Karpas-422 (cell line): ENCODE results near the gene DNTT. TPM values are rescaled to one million over a fixed set of nuclear protein-coding genes. Genes with fewer than 3 reads are reported as not detected.

Experiments
- DNase-seq: peaks from one replicate; pipeline ENCODE4 v3.0.0-alpha.2; 2015
- H2AFZ ChIP-seq: fragments of 200-600 bp; sonication (generic); 2 replicates; pipeline ENCODE4 v1.6.1; 2014; ENCODE audit warnings: antibody characterized with exemption, low read length, mixed read lengths
- H3K27ac ChIP-seq: fragments of 200-600 bp; sonication (generic); 2 replicates; pipeline ENCODE4 v1.5.1; 2014; ENCODE audit warnings: mild to moderate bottlenecking, low read length, moderate library complexity
- H3K27me3 ChIP-seq: fragments of 200-600 bp; sonication (generic); 2 replicates; pipeline ENCODE4 v1.6.1; 2014; ENCODE audit warnings: low read length, mixed read lengths
- H3K36me3 ChIP-seq: fragments of 200-600 bp; sonication (generic); 2 replicates; pipeline ENCODE4 v1.6.1; 2014; ENCODE audit warnings: low read length, mixed read lengths; ENCODE audit not compliant: insufficient read depth
- H3K4me1 ChIP-seq: fragments of 200-600 bp; sonication (generic); 2 replicates; pipeline ENCODE4 v1.6.1; 2014; ENCODE audit warnings: mild to moderate bottlenecking, low read length, mixed read lengths
- H3K4me2 ChIP-seq: fragments of 200-600 bp; sonication (generic); 2 replicates; pipeline ENCODE4 v1.6.1; 2014; ENCODE audit warnings: low read length, low read depth, mild to moderate bottlenecking; ENCODE audit not compliant: poor library complexity, severe bottlenecking
- H3K4me3 ChIP-seq: fragments of 200-600 bp; sonication (generic); 2 replicates; pipeline ENCODE4 v1.5.1; 2014; ENCODE audit warnings: mild to moderate bottlenecking, antibody characterized with exemption, low read length, mixed read lengths
- H3K79me2 ChIP-seq: fragments of 200-600 bp; sonication (generic); 2 replicates; pipeline ENCODE4 v1.6.1; 2014; ENCODE audit warnings: mild to moderate bottlenecking, low read length, mixed read lengths
- H3K9ac ChIP-seq: fragments of 200-600 bp; sonication (generic); 2 replicates; pipeline ENCODE4 v1.6.0; 2014; ENCODE audit warnings: low read length
- H3K9me2 ChIP-seq: fragments of 200-600 bp; sonication (generic), shearing (Covaris generic); replicated peaks from 2 replicates; pipeline ENCODE4 v1.6.0; 2014; ENCODE audit warnings: mild to moderate bottlenecking, low read length, moderate library complexity; ENCODE audit not compliant: insufficient read depth
- H3K9me3 ChIP-seq: fragments of 300-700, 200-600 bp; sonication (generic); 2 replicates; pipeline ENCODE4 v1.6.1; 2014; ENCODE audit warnings: low read length, mixed read lengths
- H4K20me1 ChIP-seq: fragments of 200-600 bp; sonication (generic); 2 replicates; pipeline ENCODE4 v1.6.1; 2014; ENCODE audit warnings: mild to moderate bottlenecking, antibody characterized with exemption, low read length, low read depth; ENCODE audit not compliant: insufficient read depth
- total RNA-seq: library from RNA; depleted of rRNA; stranded (reverse); fragments of >200 nt; shearing (Covaris generic); gene quantifications from 2 replicates; pipeline ENCODE4 v1.2.3, GENCODE V29; 2014; ENCODE audit warnings: low replicate concordance; rRNA removed

DNTT gene
- total RNA-seq, 1 experiment from 2014 or later, result not detected

DNA sequence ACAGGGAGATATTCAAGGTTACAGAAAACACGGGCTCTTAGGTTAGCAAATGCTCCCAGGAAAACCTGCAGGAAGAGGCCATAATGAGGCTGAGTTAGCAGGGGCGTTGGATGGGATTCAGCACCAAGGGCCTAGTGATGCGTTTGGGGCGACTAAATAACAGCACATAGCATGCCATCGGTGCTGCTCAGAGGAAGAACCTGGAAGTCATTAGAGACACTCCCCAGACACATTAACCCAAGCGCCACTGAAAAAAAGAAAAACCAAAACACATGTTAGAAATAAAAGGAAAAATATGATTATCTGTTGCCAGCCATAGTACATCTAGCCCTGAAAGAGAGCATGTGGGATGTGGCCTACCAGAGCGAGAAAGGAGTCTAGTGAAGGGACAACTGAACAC is 83.4 kb downstream of the DNTT start:
- DNase-seq, result no peak
- no peaks in the 10 kb centered on the region for H3K9me3 ChIP-seq

More for the DNA sequence above, 83.4 kb downstream of the DNTT start:
- Histone ChIP-seq H3K4me2 (no peak overlapping the region), H3K9me2 (no peaks in the 10 kb centered on the region), H3K27me3 (no peaks in the 10 kb centered on the region), H3K9ac (no peak overlapping the region), H3K79me2 (no peaks in the 10 kb centered on the region), H3K36me3 (no peaks in the 10 kb centered on the region), H3K27ac (no peak overlapping the region), H3K4me1 (no peaks in the 10 kb centered on the region), H2AFZ (no peak overlapping the region), H3K4me3 (no peak overlapping the region), H4K20me1 (no peaks in the 10 kb centered on the region)

Other genes with a start within 250 kb of the DNTT start
- 8.8 and 17.0 TPM in 2 replicates for gene ZNF518A, start 174.1 kb upstream of the DNTT start, total RNA-seq
- gene BLNK, start 32.9 kb upstream of the DNTT start, total RNA-seq, result 51.7 and 99.1 TPM in 2 replicates
- not detected in 2 replicates for gene OPALIN, start 54.6 kb downstream of the DNTT start, total RNA-seq
- not detected in 2 replicates for gene TLL2, start 209.5 kb downstream of the DNTT start, total RNA-seq